AG08395 (cell line): ENCODE data around the gene MCFD2.
A peak's percentile ranks its signal among the peaks of the same experiment; 100 is the strongest.

Source experiments
- DNase-seq: peaks from one replicate; pipeline ENCODE4 v3.0.0; 2012; ENCODE audit warnings: mixed read lengths, low spot score

The MCFD2 gene

DNA sequence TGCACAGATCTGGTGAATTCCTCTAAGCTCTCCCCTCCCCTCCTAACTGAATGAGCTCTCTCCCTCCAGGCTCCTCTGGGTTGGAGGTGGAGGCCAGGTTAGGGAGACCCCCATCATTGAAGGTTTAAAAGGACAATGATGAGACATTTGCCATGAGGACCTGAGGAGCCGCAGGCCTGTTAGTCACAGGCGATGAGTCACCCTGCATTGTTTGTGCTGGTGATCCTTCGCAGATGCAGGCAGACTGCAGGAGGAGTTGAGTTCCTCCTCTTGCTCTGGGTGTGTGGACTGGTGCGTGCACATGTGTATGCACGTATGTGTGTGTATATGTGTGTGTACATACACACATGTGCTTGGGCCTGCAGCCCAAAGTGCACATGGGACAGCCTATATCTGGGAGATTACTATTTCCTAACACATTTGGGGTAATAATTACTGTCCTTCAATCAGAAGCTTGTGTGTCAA is 42.0 kb downstream of the MCFD2 start:
- DNase-seq, result peak; percentile 90

DNA sequence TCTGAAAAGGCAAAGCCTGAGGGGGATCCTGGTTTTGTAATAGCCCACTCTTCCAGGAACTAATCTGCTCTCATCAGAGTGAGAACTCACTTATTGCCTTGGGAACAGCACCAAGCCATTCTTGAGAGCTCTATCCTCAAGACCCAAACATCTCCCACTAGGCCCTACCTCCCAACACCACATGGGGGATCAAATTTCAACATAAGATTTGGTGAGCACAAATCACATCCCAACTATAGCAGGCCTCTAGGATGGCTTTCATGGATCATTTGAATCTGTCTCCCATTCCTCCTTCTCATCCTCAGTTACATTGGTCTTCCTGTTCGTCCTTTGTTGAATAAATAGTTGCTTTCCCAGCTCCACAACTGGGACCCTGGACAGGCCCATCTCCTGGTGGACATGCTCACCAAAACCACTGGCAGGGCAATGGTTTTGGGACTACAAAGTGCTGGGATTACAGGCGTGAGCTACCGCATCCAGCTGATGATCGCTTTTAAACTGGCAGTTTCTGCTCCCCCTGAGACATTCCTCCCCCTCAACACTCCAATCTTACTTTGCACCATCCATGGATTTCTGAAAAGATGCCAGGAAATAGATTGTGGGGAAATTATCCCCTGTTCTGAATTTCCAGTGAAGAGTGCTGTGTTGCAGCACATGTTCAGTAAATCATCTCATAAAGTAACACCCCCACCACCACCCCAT is 42.6 kb downstream of the MCFD2 start:
- DNase-seq, result peak; percentile 56

DNA sequence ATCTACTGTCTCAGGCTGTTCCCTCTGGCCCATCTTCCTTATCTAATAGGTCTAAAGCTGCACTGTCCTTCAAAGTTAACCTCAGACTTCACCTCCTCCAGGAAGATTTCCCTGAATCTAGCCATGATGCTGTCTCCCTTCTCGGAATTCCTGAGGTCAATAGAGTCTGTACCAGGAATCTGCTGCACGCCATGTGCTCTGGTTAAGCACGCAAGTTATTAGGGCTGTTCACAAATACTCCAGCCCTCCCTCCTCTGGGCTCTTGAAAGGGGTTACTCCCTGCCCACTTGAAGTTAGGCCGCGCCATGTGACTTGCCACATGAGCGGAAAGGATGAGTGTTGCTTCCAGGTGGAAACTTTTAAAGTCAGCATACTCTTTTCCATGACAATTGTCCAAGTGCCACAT is 43.6 kb downstream of the MCFD2 start:
- DNase-seq, result peak; percentile 85

DNA sequence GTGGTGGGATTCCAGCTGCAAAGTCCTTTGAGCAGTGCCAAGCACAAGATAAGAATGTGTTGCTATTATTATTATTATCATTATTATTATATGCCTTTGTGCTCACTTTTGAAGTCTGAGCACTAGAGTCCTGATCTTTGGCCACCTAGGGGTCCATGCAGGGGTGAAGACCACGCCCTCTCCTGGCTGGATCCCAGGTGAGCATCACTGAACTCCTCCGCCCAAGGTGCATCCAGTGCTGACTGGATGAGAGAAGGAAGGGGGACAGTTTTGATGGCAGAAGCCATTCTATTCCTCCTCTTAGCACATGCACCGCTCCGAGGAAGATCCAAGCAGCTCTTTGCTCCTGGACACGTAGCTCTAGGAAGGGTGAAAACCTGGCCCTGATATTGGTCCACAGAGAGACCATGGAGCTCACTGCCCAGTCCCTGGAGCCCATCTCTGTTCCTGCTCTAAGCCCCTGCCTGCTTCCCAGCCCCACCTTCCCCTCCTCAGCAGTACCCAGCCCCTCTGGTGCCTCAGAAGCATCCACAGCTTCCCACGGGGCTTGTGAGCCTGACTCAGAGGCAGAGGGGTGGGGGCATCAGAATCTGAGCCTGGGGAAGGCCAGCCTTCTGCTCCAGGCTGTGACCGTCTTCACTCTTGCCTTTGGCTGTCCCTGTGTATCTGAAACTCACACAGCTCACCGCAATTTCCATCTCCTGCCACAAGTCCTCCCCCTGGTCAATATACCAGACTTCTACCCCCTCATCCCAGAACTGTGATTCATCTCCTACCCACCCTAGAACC is 45.4 kb downstream of the MCFD2 start:
- DNase-seq, result peak; percentile 44

DNA sequence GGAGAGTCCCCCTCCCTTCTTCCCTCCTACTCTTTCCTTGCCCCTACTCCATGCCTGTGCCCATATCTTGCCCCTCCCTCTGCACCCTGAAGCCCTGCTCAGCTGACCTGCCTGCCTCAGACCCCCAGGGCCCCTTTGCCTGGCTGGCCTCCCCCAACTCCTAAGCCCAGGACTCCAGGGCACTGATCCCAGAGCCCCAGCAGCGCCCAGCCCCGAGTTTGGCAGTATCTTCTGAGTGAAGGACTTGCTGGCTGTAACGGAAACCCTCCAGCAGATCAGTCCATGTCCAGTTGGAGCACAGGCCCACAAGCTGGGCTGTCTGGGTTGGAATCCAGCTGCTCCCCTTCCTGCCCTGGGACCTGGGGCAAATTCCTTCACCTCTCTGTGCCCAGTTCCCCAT is 46.0 kb downstream of the MCFD2 start:
- DNase-seq, result no peak

DNA sequence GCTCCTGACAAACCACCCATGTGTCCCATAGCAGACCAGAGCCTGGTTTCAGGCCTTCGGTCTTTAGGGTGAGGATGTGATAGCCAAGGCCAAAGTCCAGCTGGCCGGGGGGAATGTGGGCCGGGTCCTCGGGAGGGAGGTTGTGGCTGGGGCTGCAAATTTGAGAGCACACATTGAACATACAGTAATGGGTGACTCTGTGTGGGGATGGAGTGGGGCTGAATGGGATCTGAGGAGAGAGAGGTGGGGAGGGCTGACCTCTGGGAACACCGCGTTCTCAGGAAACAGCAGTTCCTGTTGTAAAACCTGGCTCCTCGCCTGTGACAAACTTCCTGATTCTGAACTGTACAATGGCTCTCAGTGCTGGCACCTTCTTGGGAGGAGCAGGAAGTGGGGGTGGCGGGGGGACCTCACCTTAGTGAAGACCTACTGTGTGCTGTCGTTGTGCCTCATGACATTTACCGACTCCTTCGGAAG is 48.8 kb downstream of the MCFD2 start:
- no peak for DNase-seq

DNA sequence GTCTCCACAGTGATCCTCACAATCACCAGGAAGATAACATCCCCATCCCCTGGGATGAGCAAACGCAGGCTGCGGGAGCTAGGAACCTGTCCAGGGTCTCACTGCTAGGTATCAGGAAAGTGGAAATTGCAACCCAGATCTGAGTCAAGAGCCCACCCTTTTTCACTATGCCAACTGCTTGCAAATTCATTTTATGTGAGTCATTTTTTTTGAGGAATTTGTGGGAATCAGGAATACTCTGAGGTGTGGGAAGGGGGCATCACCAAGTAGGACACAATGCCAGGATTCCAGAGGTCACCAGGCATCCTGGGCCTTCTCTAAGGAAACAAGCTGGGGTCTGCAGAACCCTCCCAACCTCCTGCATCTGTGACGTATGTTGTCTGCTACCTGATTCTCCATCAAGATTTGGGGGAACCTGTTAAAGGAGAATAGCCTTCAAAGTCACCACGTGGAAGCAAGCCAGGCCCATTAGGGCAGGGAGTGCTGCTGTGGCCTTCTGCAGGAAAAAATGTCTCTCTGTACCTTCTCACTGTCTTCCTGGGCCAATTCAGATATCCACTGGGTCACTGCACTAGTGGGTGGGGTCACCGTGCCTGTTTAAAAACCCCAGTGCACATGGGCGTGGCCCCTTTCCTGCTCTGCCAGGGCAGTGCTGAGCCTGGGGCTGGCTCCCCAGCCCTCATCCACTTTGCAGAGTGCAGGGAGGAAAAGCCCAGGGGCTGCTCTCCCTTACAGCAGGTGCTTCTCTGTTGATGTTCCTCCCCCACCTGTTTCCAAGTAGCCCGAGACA is 50.2 kb downstream of the MCFD2 start:
- DNase-seq, result no peak

DNA sequence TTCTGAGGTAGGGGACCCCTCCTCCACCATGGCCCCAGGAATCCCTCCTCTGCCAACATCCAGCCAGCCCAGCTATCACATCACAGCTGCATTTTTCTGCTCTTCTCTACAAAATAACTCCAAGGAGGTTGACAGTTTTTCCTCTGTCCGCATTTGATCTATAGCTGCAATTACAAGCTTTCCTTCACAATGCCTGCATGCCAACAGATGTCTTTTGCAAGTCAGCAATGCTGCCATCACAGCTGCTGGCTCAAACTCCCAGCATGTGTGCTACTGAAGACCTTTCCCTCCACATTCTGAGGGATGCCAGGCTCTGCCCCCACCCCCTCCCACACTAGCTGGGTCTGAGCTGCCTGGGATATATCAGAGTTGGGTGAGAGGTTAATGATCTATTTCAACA is 51.7 kb downstream of the MCFD2 start:
- peak; percentile 27 for DNase-seq

DNA sequence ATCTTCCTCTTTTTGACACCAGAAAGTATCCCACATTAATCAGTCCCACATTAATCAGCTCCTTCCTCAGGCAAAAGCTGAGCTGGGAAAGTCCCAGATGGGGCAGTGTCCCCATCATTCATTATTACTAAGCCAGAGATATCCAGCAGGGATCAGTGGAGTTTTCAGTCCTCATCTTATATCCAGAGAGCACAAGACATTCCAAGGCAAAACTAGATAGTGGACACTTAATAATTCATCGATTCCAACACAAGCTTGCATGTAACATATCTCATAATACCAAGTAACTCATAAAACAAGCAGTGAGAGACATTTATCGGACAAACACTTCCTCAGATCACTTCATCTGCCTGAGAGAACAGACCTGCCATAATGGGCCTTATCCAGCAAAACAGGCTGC is 53.1 kb downstream of the MCFD2 start:
- no peak for DNase-seq

DNA sequence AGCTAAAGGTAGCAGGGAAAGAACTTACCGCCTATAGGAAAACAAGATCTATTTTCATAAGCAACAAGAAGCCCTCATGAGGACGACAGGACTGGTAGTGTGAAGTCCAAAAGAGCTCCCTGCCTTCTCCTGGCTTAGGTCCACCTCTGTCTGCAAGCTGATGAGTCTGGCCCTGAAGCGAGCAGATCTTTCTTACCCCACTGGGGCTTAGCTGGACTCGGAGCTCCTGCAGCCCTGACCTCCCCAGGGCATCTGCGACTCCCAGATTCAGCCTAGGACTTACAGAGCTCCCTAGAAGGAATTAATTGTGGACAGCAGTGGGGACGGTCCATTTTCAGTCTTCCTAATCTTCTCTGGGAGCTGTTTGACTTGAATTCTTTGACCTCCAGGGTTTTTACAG is 53.7 kb downstream of the MCFD2 start:
- DNase-seq, result peak; percentile 34

DNA sequence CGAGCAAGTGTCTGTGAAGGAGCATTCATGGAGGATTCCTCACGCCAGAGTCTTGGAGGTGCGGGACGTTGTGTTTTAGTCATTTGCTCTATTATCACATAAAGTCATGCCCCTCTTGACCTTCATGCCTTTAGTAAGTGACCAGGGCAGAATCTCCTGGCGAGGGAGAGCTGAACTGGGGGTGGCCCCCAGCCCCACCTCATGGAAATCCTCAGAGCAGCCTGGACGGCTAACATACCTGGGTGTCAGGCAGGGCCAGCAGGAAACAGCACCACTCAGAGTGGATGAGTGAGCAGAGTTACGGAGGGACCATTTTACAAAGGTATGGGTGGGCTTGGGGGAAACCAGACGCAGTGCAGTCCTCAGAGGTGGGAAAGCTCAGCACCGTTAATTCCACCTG is 56.1 kb downstream of the MCFD2 start:
- DNase-seq, result no peak

DNA sequence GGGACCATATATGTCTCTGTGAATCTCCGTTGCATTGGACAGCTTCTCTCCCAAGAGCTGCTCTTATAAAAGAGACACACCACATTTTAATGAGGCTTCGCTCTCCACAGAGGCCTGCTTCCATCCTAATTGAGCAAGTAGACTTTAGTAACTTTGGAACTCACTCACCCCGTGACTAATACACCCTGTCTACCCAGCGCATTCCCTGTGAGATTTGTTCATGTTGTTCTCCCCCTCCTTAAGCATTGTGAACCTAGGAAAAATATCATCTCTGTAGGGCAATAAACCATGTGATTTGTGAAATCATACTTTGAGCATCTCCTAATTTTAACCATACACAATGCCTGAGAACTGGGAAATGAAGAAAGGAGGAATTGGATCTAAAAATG is 56.9 kb downstream of the MCFD2 start:
- peak; percentile 72 for DNase-seq

DNA sequence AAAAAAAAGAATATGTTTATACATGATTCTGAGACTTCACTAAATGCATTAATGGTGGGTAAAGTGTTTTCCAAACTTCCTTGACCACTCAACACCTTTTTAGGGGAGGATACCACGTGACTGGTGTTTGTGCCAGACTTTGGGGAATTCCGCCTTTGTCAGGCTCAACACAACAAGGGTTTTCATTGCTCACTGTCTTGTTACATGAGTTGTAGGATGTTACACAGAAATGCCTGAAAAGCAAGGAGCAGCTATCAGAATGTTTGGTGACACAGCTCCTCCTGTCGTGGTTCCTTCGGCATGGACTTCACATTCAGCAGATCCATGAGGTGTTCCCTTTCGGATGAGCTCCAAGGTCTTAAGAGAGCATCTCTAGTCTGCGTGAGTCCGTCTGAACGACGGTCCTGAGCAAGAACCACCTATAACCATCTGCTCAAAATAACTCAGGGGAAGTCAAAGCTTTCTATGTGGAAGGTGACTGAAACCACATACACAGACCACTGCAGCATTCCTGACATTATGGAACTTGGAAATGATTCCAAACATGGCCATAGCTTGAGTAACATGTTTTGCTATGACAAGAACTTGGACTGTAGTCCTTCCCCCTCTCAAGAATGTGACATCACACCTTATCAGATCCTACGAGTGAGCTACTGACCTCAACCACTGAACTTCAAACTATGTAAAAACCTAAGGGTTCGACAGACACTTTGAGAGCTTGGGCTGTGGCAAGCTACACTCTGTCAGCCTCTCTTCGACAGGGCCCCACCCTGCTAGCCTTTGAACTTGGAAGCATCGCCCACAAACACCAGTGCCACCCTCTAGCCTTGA is 57.5 kb downstream of the MCFD2 start:
- peak; percentile 76 for DNase-seq

DNA sequence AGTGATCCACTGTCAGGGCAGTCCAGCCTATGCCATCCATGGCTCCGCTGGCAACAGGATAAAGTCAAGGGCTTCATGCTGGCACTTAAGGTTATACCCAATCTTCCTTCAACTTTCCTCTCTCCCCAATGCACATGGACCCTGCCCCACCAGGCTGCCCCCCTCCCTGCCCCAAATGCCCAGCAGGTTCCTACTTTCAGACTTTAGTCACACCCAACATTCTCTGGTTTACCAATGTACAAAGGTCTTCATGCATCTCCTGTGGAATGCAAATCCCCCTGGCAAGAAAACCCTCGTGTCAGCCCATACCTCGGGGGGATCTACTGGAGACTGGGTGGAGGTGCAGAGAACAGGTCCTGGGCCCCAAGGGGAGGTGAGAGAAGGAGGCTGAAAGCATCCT is 59.3 kb downstream of the MCFD2 start:
- no peak for DNase-seq

DNA sequence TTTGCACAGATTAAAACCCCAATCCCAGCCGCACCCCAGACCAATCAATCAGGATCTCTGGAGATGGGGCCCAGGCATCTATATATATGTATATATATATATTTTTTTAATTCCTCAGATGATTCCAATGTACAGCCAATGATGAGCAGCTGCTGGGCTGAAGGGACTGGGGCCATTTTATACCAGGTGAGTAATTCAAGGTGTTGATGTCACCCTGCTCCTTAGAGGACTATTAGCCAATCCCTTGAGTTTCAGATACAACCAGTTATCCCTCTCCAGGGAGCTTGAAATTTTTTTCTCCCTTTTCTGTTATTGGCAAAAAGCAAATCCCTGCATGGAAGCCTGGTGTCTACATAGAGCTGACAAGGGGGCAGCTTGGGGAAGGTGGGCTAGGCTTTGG is 59.8 kb downstream of the MCFD2 start:
- no peak for DNase-seq

DNA sequence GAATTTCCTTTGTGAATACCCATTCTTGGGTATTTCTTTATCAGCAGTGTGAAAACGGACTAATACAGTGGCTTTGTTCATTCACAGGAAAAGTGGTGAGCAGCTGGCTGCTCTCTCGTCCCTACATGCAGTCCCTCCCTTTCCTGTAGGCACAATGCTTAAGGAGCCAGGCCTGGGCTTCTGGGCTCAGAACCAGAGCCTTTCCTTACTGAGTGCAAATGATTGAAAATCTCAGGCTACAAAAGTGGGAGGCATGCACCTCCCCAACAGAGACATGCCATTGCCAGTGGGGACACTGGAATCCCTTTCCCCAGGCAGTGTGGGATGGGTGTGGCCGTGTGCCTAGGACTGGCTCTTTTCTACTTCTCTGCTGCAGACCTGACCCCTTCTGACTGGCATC is 61.3 kb downstream of the MCFD2 start:
- no peak for DNase-seq

DNA sequence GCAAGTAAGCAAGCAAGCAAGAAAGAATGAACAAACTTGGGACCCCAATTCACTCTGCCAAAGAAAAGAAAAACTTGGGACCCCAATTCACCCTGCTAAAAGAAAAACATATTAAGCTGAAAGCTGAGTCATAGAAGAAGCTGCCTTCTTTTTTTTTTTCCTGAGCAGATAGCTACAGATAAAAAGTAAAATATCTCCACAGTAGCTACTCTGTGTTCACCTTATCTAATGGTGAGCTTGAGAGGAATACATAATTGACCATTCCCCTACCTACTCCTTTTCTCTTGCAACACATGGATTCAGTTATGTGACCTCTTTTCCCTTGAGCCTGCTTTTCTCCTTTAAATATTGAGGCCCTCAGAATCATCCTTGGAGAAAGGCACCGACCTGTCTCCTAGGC is 63.0 kb downstream of the MCFD2 start:
- no peak for DNase-seq

DNA sequence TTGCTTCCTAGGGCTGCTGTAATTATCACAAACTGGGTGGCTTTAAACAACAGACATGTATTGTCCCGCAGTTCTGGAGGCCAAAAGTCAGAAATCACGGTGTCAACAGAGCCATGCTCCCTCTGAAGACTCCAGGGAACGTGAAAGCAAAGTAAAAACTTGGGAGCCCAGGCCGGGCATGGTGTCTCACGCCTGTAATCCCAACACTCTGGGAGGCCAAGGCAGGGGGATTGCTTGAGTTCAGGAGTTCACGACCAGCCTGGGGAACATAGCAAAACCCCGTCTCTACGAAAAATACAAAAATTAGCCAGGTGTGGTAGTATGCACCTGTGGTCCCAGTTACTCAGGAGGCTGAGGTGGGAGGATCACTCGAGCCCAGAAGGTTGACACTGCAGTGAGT is 63.5 kb downstream of the MCFD2 start:
- no peak for DNase-seq
